Cerebellar nuclear complex (tissue), 1 donor: ENCODE results near the gene WDR12.
"Not testable (repeated sequence)": the region's sequence is repeated elsewhere in the genome, so short reads cannot be mapped to it uniquely, and the experiment has no call there.

Experiments
- DNase-seq, 2 experiments: peaks; one replicate each; lab custom pipeline; 2025; lab: John Stamatoyannopoulos, UW

Gene WDR12

DNA sequence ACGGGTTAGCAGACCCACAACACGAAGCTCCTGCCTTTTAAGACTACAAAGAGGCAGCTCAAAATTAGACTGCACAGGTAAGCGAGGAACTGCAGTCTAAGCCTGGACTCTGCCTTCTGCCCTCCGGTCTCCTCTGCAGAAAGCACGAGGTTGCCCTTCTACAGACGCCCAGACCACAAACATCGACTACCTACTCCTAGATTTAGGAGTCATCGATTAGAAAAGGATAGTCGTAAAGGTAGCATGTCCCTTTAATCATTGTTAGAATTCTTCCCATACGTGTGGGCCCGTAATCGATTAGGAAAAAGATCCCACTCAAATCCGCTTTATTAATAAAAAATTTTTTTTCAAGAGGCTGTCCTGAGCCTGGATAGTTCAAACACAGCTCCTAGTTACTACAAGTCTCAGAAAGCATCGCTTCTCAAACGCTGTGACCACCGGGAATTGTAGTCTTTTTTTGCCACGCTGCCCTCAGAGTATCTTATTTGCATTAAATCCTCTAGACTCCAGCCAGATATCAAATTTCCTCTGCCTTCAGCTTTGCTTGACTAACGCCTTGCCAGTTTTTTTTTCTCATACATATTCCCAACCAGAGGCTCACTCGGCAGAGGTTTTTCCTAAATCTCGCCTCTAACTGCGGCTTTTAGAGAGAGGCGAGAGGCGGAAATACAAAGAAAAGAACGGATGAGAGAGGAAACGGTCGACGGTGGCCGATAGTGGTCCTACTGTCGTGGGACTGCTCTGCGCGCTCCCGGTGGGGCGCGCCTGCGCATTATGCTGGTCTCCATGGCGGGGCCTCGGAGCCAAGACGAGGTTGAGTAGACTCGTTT is at the start of gene WDR12, which contains the start of gene CARF:
WDR12 (minus strand) TSS at position 162 of the 830 bp plus-strand sequence. CDS start 197 bp downstream, outside the sequence.
CARF (plus strand) TSS at position 764 of the 830 bp plus-strand sequence. CDS start 29,628 bp downstream, outside the sequence.
- peak; percentile 5 to 77 for DNase-seq

DNA sequence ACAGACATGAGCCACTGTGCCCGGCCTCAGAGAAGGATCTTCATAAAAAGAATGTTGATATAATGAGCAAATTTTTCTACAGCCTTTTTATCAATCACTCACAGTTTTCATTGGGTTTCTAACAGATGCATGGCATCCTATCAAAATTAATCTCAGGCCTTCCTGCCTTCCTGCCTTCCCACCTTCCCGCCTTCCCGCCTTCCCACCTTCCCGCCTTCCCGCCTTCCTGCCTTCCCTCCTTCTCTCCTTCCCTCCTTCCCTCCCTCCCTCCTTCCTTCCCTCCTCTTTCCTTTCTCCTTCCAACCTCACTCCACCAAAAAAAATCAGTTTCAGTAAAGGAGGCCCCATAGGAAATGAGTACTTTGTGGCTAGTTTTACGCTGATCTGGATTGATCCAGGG is 49.1 kb upstream of the WDR12 start:
- no peak for DNase-seq

GRCh38 chr2:202950592-202950991 is 39.1 kb upstream of the WDR12 start:
- DNase-seq, result no peak

- DNase-seq, result not testable (repeated sequence)
These were observed 37.9 kb upstream of the WDR12 start for GRCh38 chr2:202949333-202949732.

DNA sequence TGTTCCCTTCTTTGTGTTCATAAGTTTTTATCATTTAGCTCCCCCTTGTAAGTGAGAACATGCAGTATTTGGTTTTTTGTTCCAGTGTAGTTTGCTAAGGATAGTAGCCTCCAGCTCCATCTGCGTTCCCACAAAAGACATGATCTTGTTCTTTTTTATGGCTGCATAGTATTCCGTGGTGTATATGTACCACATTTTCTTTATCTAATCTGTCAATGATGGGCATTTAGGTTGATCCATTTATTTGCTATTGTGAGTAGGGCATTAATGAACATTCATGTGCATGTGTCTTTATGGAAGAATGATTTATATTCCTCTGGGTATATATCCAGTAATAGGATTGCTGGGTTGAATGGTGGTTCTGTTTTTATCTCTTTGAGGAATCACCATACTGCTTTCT is 34.0 kb upstream of the WDR12 start:
- no peak for DNase-seq

GRCh38 chr2:202944816-202945215 is 33.3 kb upstream of the WDR12 start:
- no peak for DNase-seq

DNA sequence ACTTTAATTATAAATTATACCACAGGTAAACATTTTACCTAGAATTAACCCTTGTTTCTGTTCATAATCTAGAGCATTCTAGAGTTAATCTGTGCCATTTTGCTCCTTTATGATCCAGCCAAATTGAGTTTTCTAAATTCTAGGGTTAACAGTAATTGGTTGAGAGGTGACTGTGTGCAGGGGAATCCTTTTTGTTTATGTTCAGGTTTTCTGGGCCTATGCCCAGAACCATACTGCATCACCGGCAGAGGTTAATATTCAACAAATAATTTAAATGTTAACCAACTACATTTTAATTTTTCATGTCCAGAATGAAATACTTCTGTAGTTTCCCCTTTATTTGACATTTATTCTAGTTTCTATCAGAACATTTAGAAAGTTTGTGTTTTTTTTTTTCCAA is 32.9 kb upstream of the WDR12 start:
- no peak for DNase-seq

- no peak for DNase-seq
These were observed 30.3 kb upstream of the WDR12 start for GRCh38 chr2:202941771-202942170.

GRCh38 chr2:202938960-202939359 is 27.5 kb upstream of the WDR12 start:
- DNase-seq, result no peak

- DNase-seq, result no peak
These were observed 23.0 kb upstream of the WDR12 start for GRCh38 chr2:202934456-202934855.

DNA sequence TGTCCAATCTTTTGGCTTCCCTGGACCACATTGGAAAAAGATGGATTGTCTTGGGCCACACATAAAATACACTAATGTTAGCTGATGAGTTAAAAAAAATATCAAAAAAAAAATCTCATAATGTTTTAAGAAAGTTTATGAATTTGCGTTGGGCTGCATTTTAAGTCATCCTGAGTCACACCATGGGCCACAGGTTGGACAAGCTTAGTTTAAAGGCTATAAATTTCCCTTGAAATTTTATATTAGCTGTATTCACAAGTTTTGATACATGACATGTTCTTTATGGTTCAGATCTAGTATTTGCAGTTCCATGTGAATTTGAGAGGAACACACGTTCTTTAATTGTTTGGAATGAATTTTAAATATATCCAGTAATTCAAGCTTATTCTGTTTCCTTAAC is 22.5 kb upstream of the WDR12 start:
- no peak for DNase-seq

GRCh38 chr2:202933139-202933510 is 21.7 kb upstream of the WDR12 start:
- no peak for DNase-seq

GRCh38 chr2:202932425-202933138 is 21.1 kb upstream of the WDR12 start:
- no peak for DNase-seq

DNA sequence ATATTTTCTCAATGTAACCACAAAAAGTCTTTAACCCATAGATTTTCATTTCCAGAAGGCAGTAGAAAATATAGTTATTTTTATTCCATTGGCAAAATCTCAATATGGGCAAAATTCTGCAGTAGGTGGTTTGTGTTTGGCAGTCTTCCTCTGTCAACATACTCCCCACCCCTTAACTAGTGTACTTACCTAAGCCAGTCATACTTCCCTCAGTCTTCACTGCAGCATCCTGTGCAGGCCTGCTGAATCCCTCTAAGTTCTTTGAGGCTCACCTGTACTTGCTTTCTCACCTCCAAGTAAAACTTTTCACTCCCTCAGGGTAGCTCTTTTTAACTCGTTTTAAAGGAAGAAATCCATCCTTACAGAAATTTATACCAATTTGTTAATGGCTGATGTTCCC is 7.4 kb upstream of the WDR12 start:
- DNase-seq, result no peak

DNA sequence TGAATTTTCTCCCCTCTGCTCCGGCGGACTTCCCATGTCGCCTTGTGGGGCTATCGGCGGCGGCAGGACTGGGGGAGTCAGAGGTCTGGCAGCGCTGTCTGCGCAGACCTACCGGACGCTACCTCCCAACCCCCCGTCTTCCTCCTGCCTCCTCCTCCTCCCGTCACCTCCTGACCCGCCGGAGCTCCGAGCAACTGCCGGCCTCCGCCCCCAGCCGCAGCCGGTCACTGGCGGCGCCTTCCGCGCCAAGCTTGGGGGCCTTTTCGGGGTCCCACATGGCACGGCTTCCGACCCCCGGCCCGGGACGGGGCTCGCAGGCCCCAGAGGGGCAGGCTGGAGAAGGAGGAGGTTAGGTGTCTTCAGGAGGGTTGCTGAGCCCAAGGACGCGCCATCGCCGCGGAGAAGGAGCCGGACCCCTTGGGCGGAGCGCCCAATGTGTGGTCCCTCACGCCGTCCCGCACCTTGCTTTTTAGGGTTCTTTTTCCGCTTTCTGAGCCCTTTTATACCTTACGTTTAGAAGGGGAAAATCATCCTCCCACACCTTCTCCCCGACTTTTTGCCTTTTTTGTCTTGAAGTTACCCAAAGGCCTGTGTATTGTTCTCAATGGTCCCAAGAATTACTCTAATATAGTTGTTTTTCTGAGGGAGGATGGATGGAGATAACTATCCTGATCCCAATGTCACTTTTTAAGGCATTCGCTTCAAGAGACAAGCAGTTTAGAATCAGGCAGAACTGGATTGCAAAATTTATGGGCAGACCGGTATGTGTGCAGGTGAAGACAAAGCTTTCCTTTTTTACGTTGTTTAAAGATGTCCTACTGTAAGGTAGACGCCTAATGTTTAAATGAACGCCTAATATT is 1.1 kb upstream of the WDR12 start:
- not testable (repeated sequence) for DNase-seq

DNA sequence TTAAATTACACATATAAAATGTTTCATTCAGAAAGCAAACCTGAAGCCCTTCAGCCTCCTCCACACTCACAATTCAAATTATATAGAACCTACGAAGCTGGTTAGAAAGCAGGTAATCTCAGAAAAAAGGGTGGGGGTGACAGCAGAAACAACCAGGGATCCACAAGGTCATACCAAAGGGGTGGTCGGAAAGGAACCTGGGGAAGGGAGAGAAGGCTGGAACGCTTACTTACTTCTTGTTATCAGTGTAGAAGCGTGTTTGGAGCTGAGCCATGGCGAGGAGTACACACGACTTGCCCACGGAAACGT is 316 bp downstream of the WDR12 start:
- DNase-seq, result no peak

DNA sequence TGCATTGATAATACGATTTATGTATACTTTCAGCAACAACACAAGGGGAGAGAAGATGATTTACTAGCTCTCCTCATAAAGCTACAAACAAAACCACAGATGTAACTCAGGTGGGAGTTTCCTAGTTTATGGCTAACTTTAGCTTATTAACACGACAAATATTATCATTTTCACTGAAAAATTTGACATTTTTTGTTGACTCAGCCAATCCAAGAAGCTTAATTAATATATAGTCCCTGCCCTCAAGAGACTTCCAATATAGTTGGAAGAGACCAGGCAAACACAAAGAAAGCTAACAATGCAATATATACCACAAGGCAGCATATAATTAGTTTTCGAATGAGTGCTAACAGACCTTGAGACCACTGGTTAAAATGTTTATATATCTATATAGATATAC is 775 bp downstream of the WDR12 start:
- DNase-seq, result no peak

DNA sequence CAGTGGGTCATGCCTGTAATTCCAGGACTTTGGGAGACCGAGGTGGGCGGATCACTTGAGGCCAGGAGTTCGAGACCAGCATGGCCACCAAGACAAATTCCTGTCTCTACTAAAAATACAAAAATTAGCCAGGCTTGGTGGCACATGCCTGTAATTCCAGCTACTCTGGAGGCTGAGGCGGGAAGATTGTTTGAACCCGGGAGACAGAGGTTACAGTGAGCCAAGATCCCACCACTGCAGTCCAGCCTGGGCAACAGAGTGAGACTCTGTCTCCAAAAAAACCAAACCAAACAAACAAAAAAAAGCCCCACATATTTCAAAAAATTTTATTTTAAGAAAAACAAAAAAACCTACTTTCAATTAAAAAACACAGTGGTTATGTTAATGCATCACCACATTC is 1.2 kb downstream of the WDR12 start:
- not testable (repeated sequence) for DNase-seq

- DNase-seq, result no peak
These were observed 1.9 kb downstream of the WDR12 start for GRCh38 chr2:202909394-202910192.

- DNase-seq, result no peak
These were observed 3.3 kb downstream of the WDR12 start for GRCh38 chr2:202908186-202908585.

- DNase-seq, result not testable (repeated sequence)
These were observed 6.0 kb downstream of the WDR12 start for GRCh38 chr2:202905507-202905906.

DNA sequence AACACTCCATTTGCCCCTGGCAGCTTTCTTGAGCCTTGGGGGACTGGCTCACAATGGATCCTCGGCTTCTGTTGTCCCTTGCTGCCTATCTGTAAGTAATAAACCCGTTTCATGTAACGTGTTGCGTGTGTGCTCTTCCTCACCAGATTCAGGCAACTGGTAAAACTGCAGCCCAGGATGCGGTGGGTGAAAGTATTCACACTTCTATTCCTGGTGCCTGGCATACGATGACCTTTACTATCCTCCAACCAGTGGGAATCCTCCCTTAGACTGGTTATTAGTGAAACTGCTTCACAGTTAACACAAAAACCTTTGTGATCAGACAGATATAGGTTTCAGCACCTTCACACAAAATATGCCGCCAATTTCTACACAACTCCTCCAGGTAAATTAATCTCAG is 26.3 kb downstream of the WDR12 start:
- DNase-seq, result no peak
